ENCODE measurements around the gene EFCAB14. TPM values are rescaled to one million over a fixed set of nuclear protein-coding genes. Genes with fewer than 3 reads are reported as not detected.

EFCAB14 gene
- total and polyA plus RNA-seq, 9 of the 15 experiments (the other 6 are each of a cell fraction or from before 2014, with no cell fraction given), result 7.3 to 49.0 (median 37.3) TPM

DNA sequence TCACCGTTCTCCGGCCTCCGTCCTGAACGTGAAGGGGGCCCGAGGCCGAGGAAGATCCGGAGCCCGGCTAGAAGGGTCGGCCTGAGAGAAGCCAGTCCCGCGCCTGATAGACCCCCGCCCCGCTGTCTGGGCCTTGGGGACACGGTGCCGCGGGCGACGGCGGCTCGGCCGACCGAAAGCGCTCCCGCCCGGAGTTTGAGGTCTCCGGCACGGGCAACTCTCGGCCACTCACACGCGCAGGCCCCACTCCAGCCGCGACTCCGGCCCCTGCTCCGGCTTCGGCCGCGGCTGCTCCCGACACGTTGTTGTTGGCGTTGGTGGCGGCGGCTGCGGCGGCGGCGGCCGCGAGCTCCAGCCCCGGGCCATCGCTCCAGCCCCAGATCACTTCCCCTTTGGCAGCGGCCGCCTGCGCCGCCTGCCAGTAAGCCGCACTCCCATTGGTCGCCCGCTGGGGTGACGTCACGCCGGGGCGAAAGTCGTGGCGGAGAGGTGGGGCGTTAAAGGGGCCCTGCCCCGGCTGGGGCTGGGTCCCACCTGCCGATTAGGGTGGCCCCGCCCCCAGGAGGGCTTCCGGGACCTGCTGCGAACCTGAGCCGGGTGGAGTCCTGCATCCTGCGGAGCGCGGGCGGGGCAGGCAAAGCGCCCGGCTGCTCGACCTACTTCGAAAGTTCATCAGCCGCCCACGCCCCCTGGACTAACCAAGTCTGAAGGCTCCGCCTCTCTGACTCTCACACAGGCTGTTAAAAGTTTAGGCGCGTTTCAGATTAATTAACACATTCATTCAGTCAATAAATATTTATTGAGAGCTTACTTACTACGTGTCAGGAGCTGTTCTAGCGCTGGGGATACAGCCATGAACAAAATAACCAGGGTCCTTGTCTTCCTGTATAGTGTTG is at the start of gene EFCAB14 (continued):
- TF ChIP-seq HDAC1 (IDR thresholded peaks at IDR 0.05) (peak in 1 of 2 experiments; percentile 79; a peak in 1 of 4 replicates), NRF1 (conservative IDR thresholded peaks at IDR 0.05 in 1 of 2, IDR thresholded peaks at IDR 0.05 in 1 of 2) (peak; percentile 73 to 78), POLR2G (IDR thresholded peaks at IDR 0.05; ENCODE audit: low read depth, low read length) (peak; percentile 97), ILF3 (IDR thresholded peaks at IDR 0.05; ENCODE audit: borderline replicate concordance) (no peak), CREB3 (tag; conservative IDR thresholded peaks at IDR 0.05; ENCODE audit: low read depth) (peak; percentile 84; the same call in 1 of the 2 replicates), CHD4 (IDR thresholded peaks at IDR 0.05; ENCODE audit: insufficient read depth, insufficient replicate concordance, low read depth, low read length, poor library complexity, severe bottlenecking) (no peak), JUNB (CRISPR knock-in tag; conservative IDR thresholded peaks at IDR 0.05) (peak; percentile 62; the same call in 1 of the 2 replicates), PREB (CRISPR knock-in tag; IDR thresholded peaks at IDR 0.05) (0 out of 2 replicates have a peak, but pooled peaks have one; percentile 21), CCNT2 (IDR thresholded peaks at IDR 0.05; ENCODE audit: borderline replicate concordance, extremely low read depth, insufficient read length, low read depth, low read length) (peak; percentile 74), FOXM1 (IDR thresholded peaks at IDR 0.05; ENCODE audit: low read depth) (peak; percentile 98), FOXM1 (CRISPR knock-in tag; IDR thresholded peaks at IDR 0.05; ENCODE audit: low read depth) (peak; percentile 55; the same call in 1 of the 2 replicates), MBD2 (IDR thresholded peaks at IDR 0.05; ENCODE audit: borderline replicate concordance, low read depth) (peak; percentile 97), CBX1 (IDR thresholded peaks at IDR 0.05; ENCODE audit: low read depth) (0 out of 2 replicates have a peak, but pooled peaks have one; percentile 49), HOXB6 (CRISPR knock-in tag; IDR thresholded peaks at IDR 0.05; ENCODE audit: borderline replicate concordance) (no peak)
- TF ChIP-seq, protein P1, sequence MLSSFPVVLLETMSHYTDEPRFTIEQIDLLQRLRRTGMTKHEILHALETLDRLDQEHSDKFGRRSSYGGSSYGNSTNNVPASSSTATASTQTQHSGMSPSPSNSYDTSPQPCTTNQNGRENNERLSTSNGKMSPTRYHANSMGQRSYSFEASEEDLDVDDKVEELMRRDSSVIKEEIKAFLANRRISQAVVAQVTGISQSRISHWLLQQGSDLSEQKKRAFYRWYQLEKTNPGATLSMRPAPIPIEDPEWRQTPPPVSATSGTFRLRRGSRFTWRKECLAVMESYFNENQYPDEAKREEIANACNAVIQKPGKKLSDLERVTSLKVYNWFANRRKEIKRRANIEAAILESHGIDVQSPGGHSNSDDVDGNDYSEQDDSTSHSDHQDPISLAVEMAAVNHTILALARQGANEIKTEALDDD (IDR thresholded peaks at IDR 0.05), result 0 out of 2 replicates have a peak, but pooled peaks have one; percentile 30
- TF ChIP-seq, protein P2, sequence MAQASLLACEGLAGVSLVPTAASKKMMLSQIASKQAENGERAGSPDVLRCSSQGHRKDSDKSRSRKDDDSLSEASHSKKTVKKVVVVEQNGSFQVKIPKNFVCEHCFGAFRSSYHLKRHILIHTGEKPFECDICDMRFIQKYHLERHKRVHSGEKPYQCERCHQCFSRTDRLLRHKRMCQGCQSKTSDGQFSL (CRISPR knock-in tag; IDR thresholded peaks at IDR 0.05), result peak; percentile 99
- TF ChIP-seq, protein P2 (tag; IDR thresholded peaks at IDR 0.05), result peak in 1 of 2 experiments; percentile 98; a peak in 2 of 4 replicates
- TF ChIP-seq, protein P3, sequence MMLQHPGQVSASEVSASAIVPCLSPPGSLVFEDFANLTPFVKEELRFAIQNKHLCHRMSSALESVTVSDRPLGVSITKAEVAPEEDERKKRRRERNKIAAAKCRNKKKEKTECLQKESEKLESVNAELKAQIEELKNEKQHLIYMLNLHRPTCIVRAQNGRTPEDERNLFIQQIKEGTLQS (IDR thresholded peaks at IDR 0.05), result peak; percentile 99
- TF ChIP-seq, protein P3 (CRISPR knock-in tag; conservative IDR thresholded peaks at IDR 0.05), result no peak; the same call in 1 of the 2 replicates

Measured in K562 (cell line).